ENCODE results near the gene TAX1BP3. TPM values are rescaled to one million over a fixed set of nuclear protein-coding genes. Genes with fewer than 3 reads are reported as not detected.
A peak's percentile ranks its signal among the peaks of the same experiment; 100 is the strongest.

Gene TAX1BP3
- total RNA-seq, 2 experiments from 2014 or later, result 6.0 to 6.6 TPM

GRCh38 chr17:3667366-3668278 lies 756 bp downstream of the TAX1BP3 start:
- ATAC-seq (ENCODE audit: poor library complexity) (peak; percentile 5), DNase-seq (peak in 4 of 14 experiments; percentile 13 to 44 (median 22))
- no peaks in the 10 kb centered on the region for H3K9me3 ChIP-seq (ENCODE audit: control insufficient read depth in 1 of 2, insufficient read depth in 1 of 2, low read length in 2 of 2)
- no peaks in the 10 kb centered on the region for H3K27me3 Mint-ChIP-seq
- H3K4me3 Mint-ChIP-seq, result peak overlapping the region; percentile 85
- peaks cover 5% of the 10 kb centered on the region for H3K36me3 Mint-ChIP-seq (ENCODE audit: low read depth)
- intact Hi-C loops (cut with DNase I, micrococcal nuclease), result loop anchor here (1.0 to 5.0 kb wide), 4 partner anchors 30 to 180 kb away; partner anchors contain the start of genes CTNS (in 1 of the 2), HASPIN (in 1 of the 2), NCBP3 (in 1 of the 2) and SHPK (in 1 of the 2)
- ChIA-PET CTCF (interaction anchor here (1.6 kb wide), 1 partner anchor 15 kb away, joined by 3 read pairs; no protein-coding TSS in a partner anchor), POLR2A (interaction anchor here (1.5 kb wide), 1 partner anchor 31 kb away, joined by 5 read pairs; the partner anchor contains the start of genes CTNS and SHPK)
- peaks cover 25% of the 10 kb centered on the region for H3K4me1 ChIP-seq (ENCODE audit: insufficient read depth, low read length)
- H3K9me3 Mint-ChIP-seq, result no peaks in the 10 kb centered on the region
- H3K27me3 ChIP-seq (ENCODE audit: control insufficient read depth in 1 of 2, insufficient read depth in 2 of 2, low read length in 2 of 2), result no peaks in the 10 kb centered on the region
- peaks cover 13% of the 10 kb centered on the region for H3K4me1 Mint-ChIP-seq (ENCODE audit: low read depth)
- H3K27ac Mint-ChIP-seq, result peak overlapping the region; percentile 53
- no peak overlapping the region for H3K27ac ChIP-seq (ENCODE audit: low read depth in 1 of 2, low read length in 2 of 2)
- H3K4me3 ChIP-seq (ENCODE audit: low read length), result peak overlapping the region; percentile 100
- H3K36me3 ChIP-seq (ENCODE audit: insufficient read depth, low read length), result peaks cover 6% of the 10 kb centered on the region
- no peak for TF ChIP-seq CTCF (IDR thresholded peaks at IDR 0.05)

- no peak for TF ChIP-seq CTCF (IDR thresholded peaks at IDR 0.05)
- H3K36me3 ChIP-seq (ENCODE audit: insufficient read depth, low read length), result peaks cover 4% of the 10 kb centered on the region
- no peaks in the 10 kb centered on the region for H3K9me3 ChIP-seq (ENCODE audit: control insufficient read depth in 1 of 2, insufficient read depth in 1 of 2, low read length in 2 of 2)
- H3K4me3 Mint-ChIP-seq, result peak overlapping the region; percentile 46
- intact Hi-C loops (cut with DNase I, micrococcal nuclease), result loop anchor here in 1 of 2 experiments (5.0 kb wide), 1 partner anchor 181 kb away; the partner anchor contains the start of gene NCBP3
- peaks cover 25% of the 10 kb centered on the region for H3K4me1 ChIP-seq (ENCODE audit: insufficient read depth, low read length)
- H3K27ac Mint-ChIP-seq, result no peak overlapping the region
- no peak overlapping the region for H3K4me3 ChIP-seq (ENCODE audit: low read length)
- DNase-seq, result peak in 1 of 14 experiments; percentile 24
- no peaks in the 10 kb centered on the region for H3K27me3 Mint-ChIP-seq
- peaks cover 2% of the 10 kb centered on the region for H3K36me3 Mint-ChIP-seq (ENCODE audit: low read depth)
- H3K27ac ChIP-seq (ENCODE audit: low read depth in 1 of 2, low read length in 2 of 2), result no peak overlapping the region
- no peaks in the 10 kb centered on the region for H3K27me3 ChIP-seq (ENCODE audit: control insufficient read depth in 1 of 2, insufficient read depth in 2 of 2, low read length in 2 of 2)
- H3K9me3 Mint-ChIP-seq, result no peaks in the 10 kb centered on the region
- ChIA-PET CTCF (no interaction called here), POLR2A (interaction anchor here (1.5 kb wide), 1 partner anchor 30 kb away, joined by 5 read pairs; the partner anchor contains the start of genes CTNS and SHPK)
- ATAC-seq (ENCODE audit: poor library complexity), result no peak
- H3K4me1 Mint-ChIP-seq (ENCODE audit: low read depth), result peaks cover 13% of the 10 kb centered on the region
These were observed 1.9 kb downstream of the TAX1BP3 start for GRCh38 chr17:3666516-3666915.

- ATAC-seq (ENCODE audit: poor library complexity), result no peak
- H3K27ac Mint-ChIP-seq, result no peak overlapping the region
- TF ChIP-seq CTCF (IDR thresholded peaks at IDR 0.05), result no peak
- H3K36me3 Mint-ChIP-seq (ENCODE audit: low read depth), result no peaks in the 10 kb centered on the region
- no peak for DNase-seq
- no peak overlapping the region for H3K4me3 ChIP-seq (ENCODE audit: low read length)
- peaks cover 5% of the 10 kb centered on the region for H3K36me3 ChIP-seq (ENCODE audit: insufficient read depth, low read length)
- peaks cover 25% of the 10 kb centered on the region for H3K4me1 ChIP-seq (ENCODE audit: insufficient read depth, low read length)
- no peaks in the 10 kb centered on the region for H3K27me3 ChIP-seq (ENCODE audit: control insufficient read depth in 1 of 2, insufficient read depth in 2 of 2, low read length in 2 of 2)
- H3K27ac ChIP-seq (ENCODE audit: low read depth in 1 of 2, low read length in 2 of 2), result no peak overlapping the region
- ChIA-PET CTCF (no interaction called here), POLR2A (no interaction called here)
- no peaks in the 10 kb centered on the region for H3K27me3 Mint-ChIP-seq
- H3K9me3 ChIP-seq (ENCODE audit: control insufficient read depth in 1 of 2, insufficient read depth in 1 of 2, low read length in 2 of 2), result no peaks in the 10 kb centered on the region
- H3K4me3 Mint-ChIP-seq, result peak overlapping the region; percentile 71
- H3K9me3 Mint-ChIP-seq, result no peaks in the 10 kb centered on the region
- intact Hi-C loops (cut with DNase I, micrococcal nuclease), result loop anchor here in 1 of 2 experiments (5.0 kb wide), 1 partner anchor 181 kb away; the partner anchor contains the start of gene NCBP3
- H3K4me1 Mint-ChIP-seq (ENCODE audit: low read depth), result peaks cover 13% of the 10 kb centered on the region
These were observed 2.5 kb downstream of the TAX1BP3 start for GRCh38 chr17:3665834-3666233.
